GM19467 (cell line): Measurements from ENCODE around the gene PTPRO.
A peak's percentile ranks its signal among the peaks of the same experiment; 100 is the strongest.

Experiments used
- ATAC-seq: cut with Tn5 transposase; IDR thresholded peaks from one replicate; pipeline ENCODE4 v1.9.1; 2021; ENCODE audit warnings: mild to moderate bottlenecking, moderate library complexity; ENCODE audit not compliant: unreplicated experiment

PTPRO gene

DNA sequence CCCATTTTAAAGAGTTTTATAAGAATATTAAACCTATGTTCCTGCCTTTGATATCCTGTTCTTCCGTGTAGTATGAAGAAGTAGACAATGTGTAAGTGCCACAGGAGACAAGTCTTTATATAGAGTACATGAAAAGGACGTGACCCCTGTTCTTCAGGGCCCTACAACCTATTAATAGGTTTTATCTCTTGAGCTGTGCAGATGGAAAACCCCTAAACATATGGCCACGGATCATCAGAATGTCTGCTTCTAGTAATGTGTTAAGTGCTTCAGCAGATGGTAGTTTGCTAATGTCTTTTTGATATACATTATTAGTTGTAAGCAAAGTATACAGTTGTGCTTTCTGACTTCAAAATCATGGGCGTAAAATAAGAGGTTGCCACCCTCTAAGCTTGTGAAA lies 228.5 kb downstream of the PTPRO start:
- no peak for ATAC-seq

DNA sequence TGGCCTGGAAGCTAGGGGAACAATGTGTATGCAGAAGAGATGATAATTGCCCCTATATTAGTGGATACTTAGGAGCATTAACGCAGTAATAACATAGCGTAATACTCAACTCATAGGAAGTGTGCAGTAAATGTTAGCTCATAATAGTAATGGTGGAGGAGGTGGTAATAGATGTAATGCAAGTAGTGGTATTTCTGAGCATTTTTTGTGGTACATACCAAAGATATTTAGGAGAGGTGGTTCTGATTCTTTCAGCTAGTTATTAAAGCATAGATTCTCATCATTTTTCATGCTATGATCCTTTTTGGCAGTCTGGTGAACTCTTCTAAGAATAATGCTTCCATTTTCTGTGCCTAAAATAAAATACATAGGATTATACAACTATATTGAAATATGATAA lies 233.1 kb downstream of the PTPRO start:
- no peak for ATAC-seq

DNA sequence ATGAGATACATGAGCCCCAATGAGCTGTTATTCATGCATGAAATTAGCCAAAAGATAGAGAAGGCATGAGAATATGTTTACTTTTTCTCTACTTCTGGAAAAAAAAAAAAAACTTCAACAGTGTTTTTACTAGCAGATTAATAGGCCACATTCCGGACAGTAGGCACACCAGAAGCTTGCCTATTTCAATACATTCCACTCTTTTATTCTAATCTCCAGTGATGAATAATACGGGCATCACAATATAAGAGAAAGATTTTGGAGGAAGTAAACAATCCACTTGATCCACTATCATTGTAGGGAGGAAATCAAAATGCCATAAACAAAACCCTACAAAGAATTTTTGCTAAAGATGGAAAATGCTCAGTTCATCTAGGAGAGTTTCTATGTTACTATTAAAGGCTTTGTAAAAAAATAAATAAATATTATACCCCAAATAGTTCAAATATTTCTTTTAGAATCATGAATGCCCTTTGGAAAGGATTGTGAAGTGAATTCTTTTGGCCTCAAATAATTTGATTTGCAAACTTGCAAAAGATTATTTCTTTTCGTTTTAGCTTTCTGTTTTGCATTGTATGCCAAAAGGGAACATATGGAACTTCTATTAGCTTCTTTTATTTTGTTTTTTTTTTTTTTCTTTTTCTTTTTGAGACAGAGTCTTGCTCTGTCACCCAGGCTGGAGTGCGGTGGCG lies 234.2 kb downstream of the PTPRO start:
- ATAC-seq, result no peak

- ATAC-seq, result no peak
Observed at GRCh38 chr12:15558915-15559528, 236.7 kb downstream of the PTPRO start.

DNA sequence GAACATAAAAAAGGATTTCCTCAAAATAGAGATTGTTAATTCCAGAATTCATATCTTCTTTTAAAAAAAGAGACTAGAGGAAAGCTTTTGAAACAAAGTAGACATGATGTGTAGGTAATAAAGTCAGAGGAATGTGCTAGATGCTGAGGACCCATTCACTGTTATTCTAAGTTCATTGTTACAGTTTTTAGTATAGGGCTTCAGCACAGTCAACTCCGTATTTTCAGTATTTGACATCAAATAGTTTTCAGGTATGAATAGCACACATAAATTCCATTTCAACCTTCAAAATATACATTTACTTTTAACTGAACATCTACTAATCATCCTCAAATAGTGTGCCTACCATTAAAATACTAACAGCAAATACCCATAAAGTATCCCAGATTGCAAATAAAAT lies 239.1 kb downstream of the PTPRO start:
- ATAC-seq, result no peak

GRCh38 chr12:15562263-15562662 lies 240.0 kb downstream of the PTPRO start:
- ATAC-seq, result no peak

GRCh38 chr12:15563663-15564062 lies 241.4 kb downstream of the PTPRO start:
- no peak for ATAC-seq

- ATAC-seq, result no peak
Observed at GRCh38 chr12:15574353-15574752, 252.0 kb downstream of the PTPRO start.

GRCh38 chr12:15575671-15576541 lies 253.6 kb downstream of the PTPRO start:
- ATAC-seq, result no peak

GRCh38 chr12:15580431-15580830 lies 258.1 kb downstream of the PTPRO start:
- no peak for ATAC-seq

DNA sequence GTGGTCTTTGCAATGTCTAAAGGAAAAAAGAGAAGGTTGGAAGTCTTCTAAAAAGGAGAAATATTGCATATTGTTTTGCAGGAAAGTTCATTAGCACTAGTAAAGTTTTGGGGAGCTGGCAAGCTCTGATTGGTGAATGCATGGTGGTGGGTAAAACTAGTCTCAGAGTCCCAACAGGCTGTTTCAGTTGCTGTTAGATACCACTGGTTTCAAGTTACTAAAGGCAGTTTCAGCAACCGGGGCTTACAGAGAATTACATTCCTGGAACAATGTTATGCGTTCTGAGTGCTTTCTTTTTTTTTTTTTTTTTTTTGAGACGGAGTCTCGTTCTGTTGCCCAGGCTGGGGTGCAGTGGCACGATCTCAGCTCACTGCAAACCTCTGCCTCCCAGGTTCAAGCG lies 258.7 kb downstream of the PTPRO start:
- ATAC-seq, result no peak

GRCh38 chr12:15583804-15584203 lies 261.5 kb downstream of the PTPRO start:
- ATAC-seq, result no peak

GRCh38 chr12:15584366-15585041 lies 262.2 kb downstream of the PTPRO start:
- peak; percentile 49 for ATAC-seq

- ATAC-seq, result no peak
Observed at GRCh38 chr12:15589328-15590032, 267.2 kb downstream of the PTPRO start.

- ATAC-seq, result peak; percentile 90
Observed at GRCh38 chr12:15590180-15590826, 268.0 kb downstream of the PTPRO start.

DNA sequence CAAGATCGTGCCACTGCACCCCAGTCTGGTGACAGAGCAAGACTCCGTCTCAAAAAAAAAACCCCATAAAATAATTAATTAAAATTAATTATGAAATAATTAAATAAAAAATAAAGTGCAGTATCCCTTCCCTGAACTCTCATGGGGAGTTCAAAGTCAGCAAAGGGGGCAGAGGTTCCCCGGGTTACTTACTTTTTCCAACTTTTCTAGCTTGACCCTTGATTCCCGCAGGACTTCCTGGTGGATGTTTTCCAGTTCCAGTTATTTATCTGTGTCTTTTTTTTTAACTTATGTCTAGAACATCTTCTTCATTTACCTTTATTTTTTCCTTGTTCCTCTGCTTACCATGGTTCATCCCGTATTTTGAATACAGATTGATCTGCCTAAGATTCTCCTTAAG lies 269.5 kb downstream of the PTPRO start:
- no peak for ATAC-seq

DNA sequence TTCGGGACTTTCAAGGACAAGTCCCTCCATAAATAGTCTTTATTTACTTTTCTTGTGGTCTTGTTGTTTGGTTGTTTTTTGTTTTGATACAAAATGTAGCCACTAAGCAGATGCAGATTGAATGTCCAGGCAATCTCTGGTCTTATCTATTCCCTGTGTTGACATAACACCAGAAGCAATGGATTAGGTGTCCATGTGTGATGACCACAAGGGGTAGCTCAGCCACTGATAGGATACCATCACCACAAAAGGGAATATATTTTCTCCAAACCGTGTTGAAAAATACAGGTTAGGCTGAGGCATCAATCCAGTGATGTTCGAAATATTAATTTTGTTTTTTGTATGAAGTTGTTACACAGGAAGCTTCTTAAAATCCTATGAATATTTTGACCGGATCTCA lies 270.6 kb downstream of the PTPRO start:
- ATAC-seq, result no peak

DNA sequence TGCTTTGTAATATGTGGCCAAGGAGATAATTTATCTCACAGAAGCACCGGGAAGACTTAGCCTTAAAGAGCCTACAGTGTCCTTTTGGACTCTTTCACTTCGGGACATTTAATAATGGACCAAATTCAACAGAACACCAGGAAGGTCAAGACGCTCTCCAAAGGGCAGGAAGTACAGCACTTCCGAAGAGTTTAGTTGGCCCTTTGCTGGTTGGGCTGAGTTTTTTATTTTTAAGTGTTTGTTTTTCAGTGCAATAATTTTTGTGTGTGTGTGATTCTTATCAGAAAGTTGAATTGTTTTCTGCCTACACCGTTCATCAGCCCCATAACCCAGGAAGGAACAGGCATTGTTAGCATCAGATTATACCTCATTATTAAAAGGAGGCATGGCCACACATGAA lies 273.9 kb downstream of the PTPRO start:
- no peak for ATAC-seq

GRCh38 chr12:15597125-15597830 lies 275.0 kb downstream of the PTPRO start:
- ATAC-seq, result no peak
